Measurements from ENCODE around the gene APOL1. TPM values are rescaled to one million over a fixed set of nuclear protein-coding genes. Genes with fewer than 3 reads are reported as not detected.
"Not testable (repeated sequence)": the region's sequence is repeated elsewhere in the genome, so short reads cannot be mapped to it uniquely, and the experiment has no call there.

Gene APOL1
- total RNA-seq, 1 donor from 2014 or later, result 10.4 TPM

GRCh38 chr22:36267058-36267457 is 14.1 kb downstream of the APOL1 start:
- H3K4me3 Mint-ChIP-seq, result no peak overlapping the region
- TF ChIP-seq CTCF (IDR thresholded peaks at IDR 0.05), result no peak
- ATAC-seq (ENCODE audit: low read depth) (no peak), DNase-seq (no peak)
- no peaks in the 10 kb centered on the region for H3K9me3 Mint-ChIP-seq
- intact Hi-C loops (cut with micrococcal nuclease), result no loop called here
- no peaks in the 10 kb centered on the region for H3K4me1 Mint-ChIP-seq
- H3K27me3 Mint-ChIP-seq, result no peaks in the 10 kb centered on the region
- POLR2A ChIA-PET, result no interaction called here
- no peak overlapping the region for H3K27ac Mint-ChIP-seq
- CTCF ChIA-PET, result interaction anchor here (1.3 to 1.5 kb wide), 2 partner anchors 11 to 28 kb away, joined by 3 to 6 read pairs; partner anchors contain the start of gene APOL2
- peaks cover 33% of the 10 kb centered on the region for H3K36me3 Mint-ChIP-seq (ENCODE audit: low read depth)

GRCh38 chr22:36267896-36268485 is 15.1 kb downstream of the APOL1 start:
- intact Hi-C loops (cut with micrococcal nuclease), result no loop called here
- peaks cover 25% of the 10 kb centered on the region for H3K36me3 Mint-ChIP-seq (ENCODE audit: low read depth)
- no peaks in the 10 kb centered on the region for H3K4me1 Mint-ChIP-seq
- no peak overlapping the region for H3K27ac Mint-ChIP-seq
- ChIA-PET CTCF (interaction anchor here (1.3 to 1.5 kb wide), 2 partner anchors 10 to 29 kb away, joined by 3 to 6 read pairs; partner anchors contain the start of gene APOL2), POLR2A (no interaction called here)
- TF ChIP-seq CTCF (IDR thresholded peaks at IDR 0.05), result no peak
- no peak overlapping the region for H3K4me3 Mint-ChIP-seq
- ATAC-seq (ENCODE audit: low read depth) (no peak), DNase-seq (no peak)
- no peaks in the 10 kb centered on the region for H3K9me3 Mint-ChIP-seq
- no peaks in the 10 kb centered on the region for H3K27me3 Mint-ChIP-seq

- H3K27me3 Mint-ChIP-seq; H3K36me3 Mint-ChIP-seq (ENCODE audit: low read depth); H3K4me1 Mint-ChIP-seq; CTCF ChIA-PET; H3K27ac Mint-ChIP-seq; POLR2A ChIA-PET; ATAC-seq (ENCODE audit: low read depth); intact Hi-C loops (cut with micrococcal nuclease); H3K9me3 Mint-ChIP-seq; DNase-seq; H3K4me3 Mint-ChIP-seq: not testable (repeated sequence)
Measured at GRCh38 chr22:36271231-36271630, 18.3 kb downstream of the APOL1 start.

- CTCF ChIA-PET; H3K9me3 Mint-ChIP-seq; ATAC-seq (ENCODE audit: low read depth); H3K4me1 Mint-ChIP-seq; DNase-seq; H3K27me3 Mint-ChIP-seq; intact Hi-C loops (cut with micrococcal nuclease); H3K4me3 Mint-ChIP-seq; H3K27ac Mint-ChIP-seq; H3K36me3 Mint-ChIP-seq (ENCODE audit: low read depth): not testable (repeated sequence)
- POLR2A ChIA-PET, result interaction anchor here (0.6 kb wide), 1 partner anchor 67 kb away, joined by 5 read pairs; no protein-coding TSS in a partner anchor
Measured at GRCh38 chr22:36271951-36272350, 19.0 kb downstream of the APOL1 start.

GRCh38 chr22:36274531-36274930 is 21.6 kb downstream of the APOL1 start:
- H3K36me3 Mint-ChIP-seq (ENCODE audit: low read depth), result peaks cover 6% of the 10 kb centered on the region
- H3K27ac Mint-ChIP-seq, result no peak overlapping the region
- H3K4me1 Mint-ChIP-seq, result peaks cover 17% of the 10 kb centered on the region
- ATAC-seq (ENCODE audit: low read depth), result no peak
- no peaks in the 10 kb centered on the region for H3K9me3 Mint-ChIP-seq
- no peak overlapping the region for H3K4me3 Mint-ChIP-seq
- POLR2A ChIA-PET, result no interaction called here
- TF ChIP-seq CTCF (IDR thresholded peaks at IDR 0.05), result no peak
- DNase-seq, result no peak
- intact Hi-C loops (cut with micrococcal nuclease), result no loop called here
- CTCF ChIA-PET, result no interaction called here
- no peaks in the 10 kb centered on the region for H3K27me3 Mint-ChIP-seq

GRCh38 chr22:36277482-36278291 is 24.8 kb downstream of the APOL1 start:
- DNase-seq, result peak; percentile 43
- peak; percentile 86 for ATAC-seq (ENCODE audit: low read depth)
- Mint-ChIP-seq H3K36me3 (ENCODE audit: low read depth) (peaks cover 31% of the 10 kb centered on the region), H3K27me3 (no peaks in the 10 kb centered on the region), H3K27ac (peak overlapping the region; percentile 46), H3K9me3 (no peaks in the 10 kb centered on the region), H3K4me3 (no peak overlapping the region), H3K4me1 (peaks cover 17% of the 10 kb centered on the region)
- CTCF ChIA-PET, result interaction anchor here (0.9 to 2.1 kb wide), 15 partner anchors 8 to 209 kb away, joined by 3 to 10 read pairs (median 4); partner anchors contain the start of genes APOL1 and APOL2
- no peak for TF ChIP-seq CTCF (IDR thresholded peaks at IDR 0.05)
- intact Hi-C loops (cut with micrococcal nuclease), result loop anchor here (1.0 kb wide), 3 partner anchors 38 to 132 kb away; partner anchors contain the start of gene APOL2
- POLR2A ChIA-PET, result interaction anchor here (0.6 to 1.4 kb wide), 2 partner anchors 15 to 205 kb away, joined by 3 to 4 read pairs; no protein-coding TSS in a partner anchor
